H1 (cell line): Measurements from ENCODE around the gene NFATC1. TPM values are rescaled to one million over a fixed set of nuclear protein-coding genes. Genes with fewer than 3 reads are reported as not detected.

Source experiments
- CTCF ChIA-PET: fragments of 300-600 bp; sonication (Branson Sonifier 250); formaldehyde crosslinking; loops from one replicate; lab custom pipeline; 2021; ENCODE audit not compliant: partially characterized antibody; lab: Charles Lee
- POLR2A ChIA-PET: fragments of 300-600 bp; sonication (Branson Sonifier 250); formaldehyde crosslinking; loops from one replicate; lab custom pipeline; 2021; ENCODE audit warnings: inconsistent platforms; ENCODE audit not compliant: partially characterized antibody; lab: Charles Lee
- DNase-seq, 2 experiments: peaks; one replicate each; pipeline versions ENCODE4 v3.0.0 to v3.0.0-alpha.2; 2010 to 2022; ENCODE audit warnings: low spot score in 2 of 2, low read depth in 1 of 2, mixed read lengths in 1 of 2
- FAIRE-seq: peaks from 2 replicates; lab custom pipeline; 2011; peaks lifted over from hg19 to GRCh38; lab: Jason Lieb, UNC
- H2AFZ ChIP-seq: 2 replicates; pipeline ENCODE4 v1.8.1; 2012; ENCODE audit warnings: low read length, inconsistent platforms
- H2AK5ac ChIP-seq: 2 replicates; pipeline ENCODE4 v1.6.1; 2013; ENCODE audit warnings: low read depth, low read length
- H2BK120ac ChIP-seq: replicated peaks from 2 replicates; pipeline ENCODE3; 2013; ENCODE audit warnings: low read depth, low read length, inconsistent platforms
- H2BK12ac ChIP-seq: 2 replicates; pipeline ENCODE4 v1.6.1; 2013; ENCODE audit warnings: low read depth, low read length
- H2BK15ac ChIP-seq: 2 replicates; pipeline ENCODE4 v1.6.1; 2013; ENCODE audit warnings: low read length
- H2BK20ac ChIP-seq: 2 replicates; pipeline ENCODE4 v1.6.1; 2013; ENCODE audit warnings: low read length
- H2BK5ac ChIP-seq: 2 replicates; pipeline ENCODE4 v1.6.1; 2013; ENCODE audit warnings: low read depth, low read length
- H3K14ac ChIP-seq: 2 replicates; pipeline ENCODE4 v1.6.1; 2013; ENCODE audit warnings: inconsistent platforms; ENCODE audit not compliant: insufficient read length
- H3K18ac ChIP-seq: 2 replicates; pipeline ENCODE4 v1.6.1; 2013; ENCODE audit warnings: low read length; ENCODE audit errors: extremely low read depth
- H3K23ac ChIP-seq: 2 replicates; pipeline ENCODE4 v1.6.1; 2013; ENCODE audit warnings: inconsistent platforms; ENCODE audit not compliant: insufficient read length
- H3K23me2 ChIP-seq: 2 replicates; pipeline ENCODE4 v1.6.1; 2013; ENCODE audit warnings: low read depth, low read length
- H3K27ac ChIP-seq: 2 replicates; pipeline ENCODE4 v1.6.1; 2011; ENCODE audit warnings: low read depth, low read length, inconsistent platforms
- H3K27me3 ChIP-seq, 4 experiments: replicated peaks in 1 of 4; 1 replicate in 1 of 4; 2 replicates in 3 of 4; pipeline versions ENCODE4 v1.6.1 to v1.8.1; 2011 to 2013; ENCODE audit warnings: low read length in 3 of 4, mild to moderate bottlenecking in 3 of 4, inconsistent platforms in 2 of 4, mixed read lengths in 2 of 4, moderate library complexity in 1 of 4; ENCODE audit not compliant: control insufficient read depth in 3 of 4, insufficient read depth in 3 of 4; ENCODE audit errors: extremely low read depth in 1 of 4
- H3K36me3 ChIP-seq, 4 experiments: 2 replicates each; pipeline versions ENCODE4 v1.6.1 to v1.8.1; 2011 to 2013; ENCODE audit warnings: mild to moderate bottlenecking in 4 of 4, low read length in 3 of 4, moderate library complexity in 2 of 4, control low read depth in 1 of 4, inconsistent platforms in 1 of 4; ENCODE audit not compliant: insufficient read depth in 4 of 4, control insufficient read depth in 2 of 4
- H3K4ac ChIP-seq: replicated peaks from 2 replicates; pipeline ENCODE3; 2013; ENCODE audit warnings: low read length, low read depth, mixed read lengths, inconsistent platforms; ENCODE audit not compliant: insufficient read length
- H3K4me1 ChIP-seq, 4 experiments: replicated peaks in 1 of 4; 1 replicate in 1 of 4; 2 replicates in 3 of 4; pipeline versions ENCODE4 v1.6.1 to v1.8.1; 2011 to 2013; ENCODE audit warnings: low read length in 3 of 4, inconsistent platforms in 2 of 4, mixed read lengths in 1 of 4; ENCODE audit not compliant: insufficient read depth in 4 of 4, control insufficient read depth in 3 of 4
- H3K4me2 ChIP-seq, 2 experiments: 2 replicates each; pipeline versions ENCODE4 v1.6.1 to v1.8.1; 2011 to 2013; ENCODE audit warnings: low read depth in 2 of 2, low read length in 2 of 2, control low read depth in 1 of 2, inconsistent platforms in 1 of 2, mild to moderate bottlenecking in 1 of 2; ENCODE audit not compliant: insufficient read depth in 1 of 2
- H3K4me3 ChIP-seq, 4 experiments: fragments of 200-600, 300-600 bp in 1 of 4; sonication (generic), shearing (Covaris generic), sonication (Bioruptor Twin) in 1 of 4; 2 replicates each; pipeline versions ENCODE4 v1.5.1 to v1.8.1; 2011 to 2016; ENCODE audit warnings: low read length in 4 of 4, low read depth in 3 of 4, control low read depth in 2 of 4, inconsistent platforms in 2 of 4, mild to moderate bottlenecking in 2 of 4, mixed read lengths in 1 of 4, moderate library complexity in 1 of 4; ENCODE audit not compliant: insufficient read depth in 2 of 4; ENCODE audit errors: extremely low read depth in 1 of 4
- H3K56ac ChIP-seq: replicated peaks from 2 replicates; pipeline ENCODE3; 2013; ENCODE audit warnings: low read depth, mild to moderate bottlenecking, mixed read lengths, low read length, inconsistent platforms; ENCODE audit not compliant: insufficient read length
- H3K79me1 ChIP-seq: 2 replicates; pipeline ENCODE4 v1.6.1; 2013; ENCODE audit warnings: low read depth, low read length, control low read depth
- H3K79me2 ChIP-seq, 2 experiments: 2 replicates each; pipeline versions ENCODE4 v1.6.1 to v1.8.1; 2012 to 2013; ENCODE audit warnings: low read length in 2 of 2, mild to moderate bottlenecking in 2 of 2, inconsistent platforms in 1 of 2; ENCODE audit not compliant: insufficient read depth in 2 of 2, control insufficient read depth in 1 of 2
- H3K9ac ChIP-seq, 4 experiments: replicated peaks in 1 of 4; 1 replicate in 1 of 4; 2 replicates in 3 of 4; pipeline versions ENCODE4 v1.6.1 to v1.8.1; 2011 to 2013; ENCODE audit warnings: low read depth in 3 of 4, low read length in 3 of 4, control low read depth in 2 of 4, mild to moderate bottlenecking in 2 of 4, moderate library complexity in 2 of 4, inconsistent platforms in 1 of 4; ENCODE audit errors: extremely low read depth in 1 of 4
- H3K9me3 ChIP-seq, 2 experiments: 2 replicates each; pipeline versions ENCODE4 v1.6.1 to v1.8.1; 2012 to 2013; ENCODE audit warnings: mild to moderate bottlenecking in 2 of 2, moderate library complexity in 2 of 2, control low read depth in 1 of 2, inconsistent platforms in 1 of 2, low read depth in 1 of 2, low read length in 1 of 2, mixed read lengths in 1 of 2; ENCODE audit not compliant: insufficient read depth in 2 of 2
- H4K20me1 ChIP-seq, 2 experiments: replicated peaks in 1 of 2; 2 replicates each; pipeline versions ENCODE3 to v1.8.1; 2011 to 2013; ENCODE audit warnings: inconsistent platforms in 2 of 2, low read length in 2 of 2, mild to moderate bottlenecking in 1 of 2; ENCODE audit not compliant: insufficient read depth in 2 of 2, control insufficient read depth in 1 of 2
- H4K5ac ChIP-seq: 2 replicates; pipeline ENCODE4 v1.6.1; 2013; ENCODE audit warnings: low read length, low read depth, mixed read lengths, inconsistent platforms; ENCODE audit not compliant: insufficient read length
- H4K8ac ChIP-seq: 2 replicates; pipeline ENCODE4 v1.8.0; 2013; ENCODE audit warnings: mild to moderate bottlenecking, moderate library complexity, low read length, inconsistent platforms; ENCODE audit not compliant: insufficient read depth; ENCODE audit errors: extremely low read depth
- H4K91ac ChIP-seq: replicated peaks from 2 replicates; pipeline ENCODE3; 2013; ENCODE audit warnings: low read length, mixed read lengths, inconsistent platforms; ENCODE audit not compliant: insufficient read length
- CTBP2 ChIP-seq: IDR thresholded peaks from 2 replicates; pipeline ENCODE4 v1.7.0; 2011; ENCODE audit warnings: borderline replicate concordance, mild to moderate bottlenecking, moderate library complexity, mixed read lengths, low read length; ENCODE audit not compliant: insufficient read depth, insufficient read length
- NANOG ChIP-seq: IDR thresholded peaks from 2 replicates; pipeline ENCODE4 v1.6.1; 2011; ENCODE audit warnings: low read length, low read depth, mild to moderate bottlenecking, inconsistent platforms; ENCODE audit not compliant: insufficient read depth, poor library complexity, severe bottlenecking
- RBBP5 ChIP-seq: IDR thresholded peaks from 2 replicates; pipeline ENCODE4 v1.7.1; 2012; ENCODE audit warnings: low read depth, mild to moderate bottlenecking, inconsistent platforms, low read length, moderate library complexity, borderline replicate concordance
- RFX5 ChIP-seq: IDR thresholded peaks from 2 replicates; pipeline ENCODE4 v1.6.1; 2011; ENCODE audit warnings: low read depth, low read length, improper control_type of control experiment, borderline replicate concordance
- SIN3A ChIP-seq, 2 experiments: IDR thresholded peaks in 1 of 2; conservative IDR thresholded peaks in 1 of 2; 2 replicates each; pipeline ENCODE4 v1.6.1; 2011 to 2012; ENCODE audit warnings: low read length in 2 of 2, improper control_type of control experiment in 1 of 2, low read depth in 1 of 2, mild to moderate bottlenecking in 1 of 2
- SP2 ChIP-seq: IDR thresholded peaks from 2 replicates; pipeline ENCODE4 v1.6.1; 2012; ENCODE audit warnings: mild to moderate bottlenecking, low read length, inconsistent platforms
- TAF1 ChIP-seq: IDR thresholded peaks from 2 replicates; pipeline ENCODE4 v1.6.1; 2011; ENCODE audit warnings: mild to moderate bottlenecking, low read depth, low read length
- TBP ChIP-seq: IDR thresholded peaks from 2 replicates; pipeline ENCODE4 v1.6.1; 2011; ENCODE audit warnings: low read depth, low read length, improper control_type of control experiment
- WGBS, 2 experiments: shearing (Covaris generic) in 1 of 2; methylation state at CpG; one replicate each; pipeline versions ENCODE4 v1.1.6 to v1.1.7; 2013 to 2015; ENCODE audit warnings: low lambda C conversion rate in 2 of 2, mixed read lengths in 2 of 2, inconsistent platforms in 1 of 2, low coverage in 1 of 2, missing lambda C conversion rate in 1 of 2; ENCODE audit not compliant: insufficient replicate concordance in 2 of 2, insufficient coverage in 1 of 2, insufficient read length in 1 of 2; ENCODE audit errors: extremely low coverage in 1 of 2, missing lambda C conversion rate in 1 of 2; 5-methylcytosine and 5-hydroxymethylcytosine counted together
- polyA plus RNA-seq, 7 experiments: library from polyadenylated mRNA; depleted of rRNA in 3 of 7; stranded (reverse) in 5 of 7; unstranded in 2 of 7; fragments of >200 nt in 5 of 7; fragments of 200-250 nt in 2 of 7; gene quantifications; 1 replicate in 5 of 7; 2 replicates in 1 of 7; 4 replicates in 1 of 7; pipeline versions ENCODE4 v1.2.1 to v1.2.3, GENCODE V29; 2011 to 2013; ENCODE audit warnings: missing spikeins in 2 of 7, mixed read lengths in 2 of 7
- total RNA-seq: library from RNA; stranded (reverse); fragmentation: NEBNext Ultra II Directional; extraction: Animal tissue kit (Norgen Biotek cat#: 25700); gene quantifications from 2 replicates; pipeline ENCODE4 v1.2.1, GENCODE V29; 2021
- TF ChIP-seq, protein P1 (sequence below): IDR thresholded peaks from 2 replicates; pipeline ENCODE4 v1.6.1; 2012; ENCODE audit warnings: low read length, inconsistent platforms

NFATC1 gene
- total and polyA plus RNA-seq, 2 of the 8 experiments (the other 6 are each of a cell fraction or from before 2014, with no cell fraction given) = 2.0 to 6.6 TPM

DNA sequence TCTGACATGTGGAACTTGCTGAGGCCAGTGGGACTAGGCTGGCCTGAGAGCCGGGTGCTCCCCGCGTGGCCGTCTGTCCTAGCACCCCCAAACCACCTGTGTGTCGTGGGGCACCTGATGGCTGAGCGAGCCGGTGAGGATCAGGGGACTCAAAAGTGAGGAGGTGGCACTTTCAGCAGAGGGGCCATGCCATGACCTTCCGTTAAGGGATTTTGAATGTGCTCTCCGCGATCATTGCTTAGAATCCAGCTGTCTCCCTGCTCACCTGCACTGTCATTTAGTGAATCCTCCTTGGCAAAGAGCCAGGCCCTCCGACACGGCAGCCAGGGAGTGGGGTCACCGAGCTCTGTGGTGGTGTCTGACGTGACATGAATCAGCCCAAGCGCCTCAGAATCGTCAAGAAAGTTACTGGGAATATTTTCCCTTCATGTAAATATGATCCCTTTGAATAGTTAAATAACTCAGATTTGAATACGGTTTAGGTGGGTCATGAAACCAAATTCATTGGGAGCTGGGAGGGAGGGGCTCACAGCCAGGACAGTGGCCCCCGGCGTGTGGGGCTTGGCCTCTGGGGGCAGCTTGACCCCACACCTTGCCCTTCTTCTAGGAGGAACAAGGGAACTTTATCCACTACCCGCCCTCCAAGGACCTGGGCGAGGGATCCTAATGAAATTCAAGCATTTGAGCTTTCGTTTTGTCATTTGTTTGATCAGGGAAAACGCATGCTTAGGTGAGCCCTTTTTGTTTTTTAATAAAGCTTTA, 9.5 kb downstream of the NFATC1 start:
- no peak overlapping the region for H3K14ac ChIP-seq
- 91% methylated on average over 23 of the region's 23 CpGs; no CpG with 5 or more reads in 1 of the 2 experiments for WGBS, 2 experiments
- H3K27me3 ChIP-seq = no peaks in the 10 kb centered on the region; a peak in 2 of 7 replicates
- no peak overlapping the region for H4K91ac ChIP-seq
- H2BK12ac ChIP-seq = no peak overlapping the region
- ChIA-PET POLR2A (interaction anchor here (0.5 kb wide), 1 partner anchor 414 kb away, joined by 4 read pairs; no protein-coding TSS in a partner anchor), CTCF (interaction anchor here (0.6 to 2.7 kb wide), 6 partner anchors 22 to 1138 kb away, joined by 3 to 9 read pairs (median 4); no protein-coding TSS in a partner anchor)
- H2BK120ac ChIP-seq = no peak overlapping the region
- no peak for DNase-seq
- H3K23me2 ChIP-seq = peaks cover 10% of the 10 kb centered on the region; the same call in 1 of the 2 replicates
- peaks cover 0 to 2% (median 0%) of the 10 kb centered on the region in 4 experiments; a peak in 2 of 7 replicates for H3K4me1 ChIP-seq
- no peaks in the 10 kb centered on the region for H3K79me1 ChIP-seq
- no peaks in the 10 kb centered on the region for H3K79me2 ChIP-seq
- H3K4me3 ChIP-seq = no peak overlapping the region
- H3K9ac ChIP-seq = no peak overlapping the region
- H3K4me2 ChIP-seq = no peak overlapping the region
- no peak overlapping the region for H3K23ac ChIP-seq
- H2BK15ac ChIP-seq = no peak overlapping the region; the same call in 1 of the 2 replicates
- no peak overlapping the region for H3K27ac ChIP-seq
- H4K5ac ChIP-seq = no peak overlapping the region
- peaks cover 0 to 5% of the 10 kb centered on the region in 2 experiments for H4K20me1 ChIP-seq
- H2AK5ac ChIP-seq = no peak overlapping the region
- no peak overlapping the region for H3K4ac ChIP-seq
- no peak overlapping the region for H3K56ac ChIP-seq
- no peak overlapping the region for H2AFZ ChIP-seq
- no peak overlapping the region for H2BK5ac ChIP-seq
- no peak overlapping the region for H3K18ac ChIP-seq
- no peak for FAIRE-seq
- no peaks in the 10 kb centered on the region for H3K36me3 ChIP-seq
- no peak overlapping the region for H4K8ac ChIP-seq
- no peaks in the 10 kb centered on the region; a peak in 1 of 4 replicates for H3K9me3 ChIP-seq
- no peak overlapping the region for H2BK20ac ChIP-seq
- TF ChIP-seq TBP (no peak), SP2 (no peak), CTBP2 (no peak), NANOG (no peak), RBBP5 (no peak), SIN3A (conservative IDR thresholded peaks at IDR 0.05 in 1 of 2, IDR thresholded peaks at IDR 0.05 in 1 of 2; ENCODE audit: low read depth in 1 of 2, low read length in 2 of 2) (no peak), TAF1 (no peak), RFX5 (no peak)
- TF ChIP-seq, protein P1, sequence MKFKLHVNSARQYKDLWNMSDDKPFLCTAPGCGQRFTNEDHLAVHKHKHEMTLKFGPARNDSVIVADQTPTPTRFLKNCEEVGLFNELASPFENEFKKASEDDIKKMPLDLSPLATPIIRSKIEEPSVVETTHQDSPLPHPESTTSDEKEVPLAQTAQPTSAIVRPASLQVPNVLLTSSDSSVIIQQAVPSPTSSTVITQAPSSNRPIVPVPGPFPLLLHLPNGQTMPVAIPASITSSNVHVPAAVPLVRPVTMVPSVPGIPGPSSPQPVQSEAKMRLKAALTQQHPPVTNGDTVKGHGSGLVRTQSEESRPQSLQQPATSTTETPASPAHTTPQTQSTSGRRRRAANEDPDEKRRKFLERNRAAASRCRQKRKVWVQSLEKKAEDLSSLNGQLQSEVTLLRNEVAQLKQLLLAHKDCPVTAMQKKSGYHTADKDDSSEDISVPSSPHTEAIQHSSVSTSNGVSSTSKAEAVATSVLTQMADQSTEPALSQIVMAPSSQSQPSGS = no peak
